ENCODE measurements around the gene TBX10. TPM values are rescaled to one million over a fixed set of nuclear protein-coding genes. Genes with fewer than 3 reads are reported as not detected.
"Not testable (repeated sequence)": the region's sequence is repeated elsewhere in the genome, so short reads cannot be mapped to it uniquely, and the experiment has no call there.

The TBX10 gene
- total RNA-seq, 2 experiments from 2014 or later = not detected

DNA sequence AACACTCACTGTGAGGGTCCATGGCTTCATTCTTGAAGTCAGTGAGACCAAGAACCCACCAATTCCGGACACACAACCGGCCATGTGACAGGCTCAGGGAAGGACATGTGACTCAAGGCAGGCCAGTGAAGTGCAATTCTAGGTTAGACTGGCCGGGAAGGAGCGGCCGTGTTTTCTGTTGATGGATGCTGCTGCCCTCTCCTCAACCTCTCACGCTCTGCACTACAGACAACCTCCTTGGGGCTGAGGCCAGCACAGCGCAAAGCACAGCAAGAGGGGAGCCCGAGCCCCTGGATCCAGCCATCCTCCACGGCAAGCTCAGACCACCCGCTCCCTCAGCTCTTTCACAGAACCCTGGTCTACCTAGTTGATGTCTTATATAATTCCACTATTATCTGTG is 12.6 kb downstream of the TBX10 start:
- no peaks in the 10 kb centered on the region for H3K36me3 ChIP-seq (ENCODE audit: insufficient read depth, low read length)
- intact Hi-C loops (cut with DNase I, micrococcal nuclease) = no loop called here
- Mint-ChIP-seq H3K27ac (no peak overlapping the region), H3K9me3 (no peaks in the 10 kb centered on the region), H3K36me3 (ENCODE audit: low read depth) (no peaks in the 10 kb centered on the region), H3K4me1 (ENCODE audit: low read depth) (peaks cover 6% of the 10 kb centered on the region), H3K27me3 (no peaks in the 10 kb centered on the region), H3K4me3 (peak overlapping the region; percentile 66)
- CTCF ChIA-PET = no interaction called here
- TF ChIP-seq, protein P1, sequence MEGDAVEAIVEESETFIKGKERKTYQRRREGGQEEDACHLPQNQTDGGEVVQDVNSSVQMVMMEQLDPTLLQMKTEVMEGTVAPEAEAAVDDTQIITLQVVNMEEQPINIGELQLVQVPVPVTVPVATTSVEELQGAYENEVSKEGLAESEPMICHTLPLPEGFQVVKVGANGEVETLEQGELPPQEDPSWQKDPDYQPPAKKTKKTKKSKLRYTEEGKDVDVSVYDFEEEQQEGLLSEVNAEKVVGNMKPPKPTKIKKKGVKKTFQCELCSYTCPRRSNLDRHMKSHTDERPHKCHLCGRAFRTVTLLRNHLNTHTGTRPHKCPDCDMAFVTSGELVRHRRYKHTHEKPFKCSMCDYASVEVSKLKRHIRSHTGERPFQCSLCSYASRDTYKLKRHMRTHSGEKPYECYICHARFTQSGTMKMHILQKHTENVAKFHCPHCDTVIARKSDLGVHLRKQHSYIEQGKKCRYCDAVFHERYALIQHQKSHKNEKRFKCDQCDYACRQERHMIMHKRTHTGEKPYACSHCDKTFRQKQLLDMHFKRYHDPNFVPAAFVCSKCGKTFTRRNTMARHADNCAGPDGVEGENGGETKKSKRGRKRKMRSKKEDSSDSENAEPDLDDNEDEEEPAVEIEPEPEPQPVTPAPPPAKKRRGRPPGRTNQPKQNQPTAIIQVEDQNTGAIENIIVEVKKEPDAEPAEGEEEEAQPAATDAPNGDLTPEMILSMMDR (IDR thresholded peaks at IDR 0.05) = no peak
- H3K27me3 ChIP-seq (ENCODE audit: control insufficient read depth in 1 of 2, insufficient read depth in 2 of 2, low read length in 2 of 2) = no peaks in the 10 kb centered on the region
- peaks cover 22% of the 10 kb centered on the region for H3K4me1 ChIP-seq (ENCODE audit: insufficient read depth, low read length)
- POLR2A ChIA-PET = no interaction called here
- no peak overlapping the region for H3K27ac ChIP-seq (ENCODE audit: low read depth in 1 of 2, low read length in 2 of 2)
- H3K4me3 ChIP-seq (ENCODE audit: low read length) = no peak overlapping the region
- no peak for ATAC-seq (ENCODE audit: poor library complexity)
- H3K9me3 ChIP-seq (ENCODE audit: control insufficient read depth in 1 of 2, insufficient read depth in 1 of 2, low read length in 2 of 2) = no peaks in the 10 kb centered on the region
- DNase-seq = peak in 1 of 14 experiments; percentile 13

DNA sequence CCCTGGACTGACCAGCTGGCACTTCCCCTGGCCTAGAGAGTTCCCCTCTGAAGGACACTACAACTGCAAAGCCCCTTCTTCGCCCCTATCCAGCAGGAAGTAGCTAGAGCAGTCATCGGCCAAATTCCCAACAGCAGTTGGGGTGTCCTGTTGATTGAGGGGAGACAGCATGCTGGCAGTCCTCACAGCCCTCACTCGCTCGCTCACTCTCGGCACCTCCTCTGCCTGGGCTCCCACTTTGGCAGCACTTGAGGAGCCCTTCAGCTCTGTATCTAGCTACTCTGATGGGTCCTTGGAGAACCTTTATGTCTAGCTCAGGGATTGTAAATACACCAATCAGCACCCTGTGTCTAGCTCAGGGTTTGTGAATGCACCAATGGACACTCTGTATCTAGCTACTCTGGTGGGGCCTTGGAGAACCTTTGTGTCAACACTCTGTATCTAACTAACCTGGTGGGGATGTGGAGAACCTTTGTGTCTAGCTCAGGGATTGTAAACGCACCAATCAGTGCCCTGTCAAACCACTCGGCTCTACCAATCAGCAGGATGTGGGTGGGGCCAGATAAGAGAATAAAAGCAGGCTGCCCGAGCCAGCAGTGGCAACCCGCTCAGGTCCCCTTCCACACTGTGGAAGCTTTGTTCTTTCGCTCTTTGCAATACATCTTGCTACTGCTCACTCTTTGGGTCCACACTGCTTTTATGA is 13.3 kb downstream of the TBX10 start:
- H3K36me3 Mint-ChIP-seq (ENCODE audit: low read depth); POLR2A ChIA-PET; H3K27me3 Mint-ChIP-seq; CTCF ChIA-PET; H3K36me3 ChIP-seq (ENCODE audit: insufficient read depth, low read length); H3K27ac ChIP-seq (ENCODE audit: low read depth in 1 of 2, low read length in 2 of 2); H3K4me3 Mint-ChIP-seq; H3K4me3 ChIP-seq (ENCODE audit: low read length); ATAC-seq (ENCODE audit: poor library complexity); H3K9me3 Mint-ChIP-seq; intact Hi-C loops (cut with DNase I, micrococcal nuclease); DNase-seq; H3K27ac Mint-ChIP-seq; H3K9me3 ChIP-seq (ENCODE audit: control insufficient read depth in 1 of 2, insufficient read depth in 1 of 2, low read length in 2 of 2); H3K27me3 ChIP-seq (ENCODE audit: control insufficient read depth in 1 of 2, insufficient read depth in 2 of 2, low read length in 2 of 2); H3K4me1 Mint-ChIP-seq (ENCODE audit: low read depth): not testable (repeated sequence)
- peaks cover 20% of the 10 kb centered on the region for H3K4me1 ChIP-seq (ENCODE audit: insufficient read depth, low read length)

- H3K27ac ChIP-seq (ENCODE audit: low read depth in 1 of 2, low read length in 2 of 2); H3K9me3 Mint-ChIP-seq; H3K4me3 ChIP-seq (ENCODE audit: low read length); H3K9me3 ChIP-seq (ENCODE audit: control insufficient read depth in 1 of 2, insufficient read depth in 1 of 2, low read length in 2 of 2); H3K27me3 ChIP-seq (ENCODE audit: control insufficient read depth in 1 of 2, insufficient read depth in 2 of 2, low read length in 2 of 2); intact Hi-C loops (cut with DNase I, micrococcal nuclease); DNase-seq; H3K4me3 Mint-ChIP-seq; H3K4me1 ChIP-seq (ENCODE audit: insufficient read depth, low read length); ATAC-seq (ENCODE audit: poor library complexity); H3K36me3 Mint-ChIP-seq (ENCODE audit: low read depth); CTCF ChIA-PET; H3K27ac Mint-ChIP-seq; H3K4me1 Mint-ChIP-seq (ENCODE audit: low read depth); H3K27me3 Mint-ChIP-seq; H3K36me3 ChIP-seq (ENCODE audit: insufficient read depth, low read length): not testable (repeated sequence)
- POLR2A ChIA-PET = interaction anchor here (0.6 kb wide), 1 partner anchor 1005 kb away, joined by 3 read pairs; no protein-coding TSS in a partner anchor
These were observed 15.8 kb downstream of the TBX10 start for GRCh38 chr11:67623795-67624194.

- H3K4me3 Mint-ChIP-seq; H3K36me3 Mint-ChIP-seq (ENCODE audit: low read depth); H3K27ac ChIP-seq (ENCODE audit: low read depth in 1 of 2, low read length in 2 of 2); H3K36me3 ChIP-seq (ENCODE audit: insufficient read depth, low read length); intact Hi-C loops (cut with DNase I, micrococcal nuclease); H3K4me1 ChIP-seq (ENCODE audit: insufficient read depth, low read length); ATAC-seq (ENCODE audit: poor library complexity); H3K27me3 Mint-ChIP-seq; DNase-seq; H3K27me3 ChIP-seq (ENCODE audit: control insufficient read depth in 1 of 2, insufficient read depth in 2 of 2, low read length in 2 of 2); CTCF ChIA-PET; H3K9me3 ChIP-seq (ENCODE audit: control insufficient read depth in 1 of 2, insufficient read depth in 1 of 2, low read length in 2 of 2); H3K4me1 Mint-ChIP-seq (ENCODE audit: low read depth); H3K4me3 ChIP-seq (ENCODE audit: low read length); H3K9me3 Mint-ChIP-seq; H3K27ac Mint-ChIP-seq: not testable (repeated sequence)
- POLR2A ChIA-PET = interaction anchor here (0.6 kb wide), 1 partner anchor 1004 kb away, joined by 3 read pairs; no protein-coding TSS in a partner anchor
These were observed 16.7 kb downstream of the TBX10 start for GRCh38 chr11:67622905-67623304.

- ATAC-seq (ENCODE audit: poor library complexity); H3K36me3 Mint-ChIP-seq (ENCODE audit: low read depth); H3K27me3 Mint-ChIP-seq; CTCF ChIA-PET; H3K27ac ChIP-seq (ENCODE audit: low read depth in 1 of 2, low read length in 2 of 2); DNase-seq; H3K4me3 ChIP-seq (ENCODE audit: low read length); H3K36me3 ChIP-seq (ENCODE audit: insufficient read depth, low read length); POLR2A ChIA-PET; H3K9me3 ChIP-seq (ENCODE audit: control insufficient read depth in 1 of 2, insufficient read depth in 1 of 2, low read length in 2 of 2); H3K27me3 ChIP-seq (ENCODE audit: control insufficient read depth in 1 of 2, insufficient read depth in 2 of 2, low read length in 2 of 2); H3K27ac Mint-ChIP-seq; H3K4me1 ChIP-seq (ENCODE audit: insufficient read depth, low read length); H3K4me1 Mint-ChIP-seq (ENCODE audit: low read depth); H3K9me3 Mint-ChIP-seq; H3K4me3 Mint-ChIP-seq; intact Hi-C loops (cut with DNase I, micrococcal nuclease): not testable (repeated sequence)
These were observed 17.6 kb downstream of the TBX10 start for GRCh38 chr11:67621928-67622327.

DNA sequence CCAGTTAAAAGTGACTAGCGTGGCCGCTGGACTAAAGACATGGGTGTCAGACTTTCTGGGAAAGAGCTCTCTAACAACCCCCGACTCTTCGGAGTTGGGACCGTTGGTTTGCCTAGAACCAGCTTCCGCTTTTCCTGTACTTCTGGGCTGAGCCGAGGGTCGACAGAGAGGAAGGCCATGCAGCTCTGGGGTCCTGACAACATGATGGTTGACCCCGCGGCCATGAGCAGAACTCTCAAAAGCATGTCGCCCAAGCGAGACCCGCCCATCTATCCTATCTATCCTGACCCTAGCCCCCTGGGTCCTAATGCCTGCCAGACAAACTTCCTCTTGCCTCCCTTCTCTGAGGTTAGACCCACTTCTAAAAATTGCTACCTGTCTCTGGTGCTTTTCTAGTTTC is 18.9 kb downstream of the TBX10 start:
- H3K9me3 Mint-ChIP-seq; H3K4me3 ChIP-seq (ENCODE audit: low read length); H3K27ac Mint-ChIP-seq; H3K4me1 Mint-ChIP-seq (ENCODE audit: low read depth); ATAC-seq (ENCODE audit: poor library complexity); H3K36me3 ChIP-seq (ENCODE audit: insufficient read depth, low read length); H3K27me3 Mint-ChIP-seq; H3K36me3 Mint-ChIP-seq (ENCODE audit: low read depth); H3K4me3 Mint-ChIP-seq; intact Hi-C loops (cut with DNase I, micrococcal nuclease); H3K27ac ChIP-seq (ENCODE audit: low read depth in 1 of 2, low read length in 2 of 2); POLR2A ChIA-PET; H3K9me3 ChIP-seq (ENCODE audit: control insufficient read depth in 1 of 2, insufficient read depth in 1 of 2, low read length in 2 of 2); H3K27me3 ChIP-seq (ENCODE audit: control insufficient read depth in 1 of 2, insufficient read depth in 2 of 2, low read length in 2 of 2): not testable (repeated sequence)
- peaks cover 10% of the 10 kb centered on the region for H3K4me1 ChIP-seq (ENCODE audit: insufficient read depth, low read length)
- peak in 1 of 14 experiments; percentile 8 for DNase-seq
- CTCF ChIA-PET = interaction anchor here (1.6 kb wide), 1 partner anchor 9 kb away, joined by 5 read pairs; the partner anchor contains the start of gene NUDT8

Data from CD4-positive, alpha-beta T cell (primary cell).